ENCODE results near the gene XRCC6. TPM values are rescaled to one million over a fixed set of nuclear protein-coding genes. Genes with fewer than 3 reads are reported as not detected.

XRCC6 gene
- total RNA-seq, 1 experiment from 2014 or later = 474 TPM

GRCh38 chr22:41659941-41660340 lies 38.8 kb downstream of the XRCC6 start:
- CTCF ChIA-PET = no interaction called here
- Mint-ChIP-seq H3K36me3 (peaks cover 63% of the 10 kb centered on the region), H3K4me3 (no peak overlapping the region), H3K27ac (no peak overlapping the region), H3K27me3 (ENCODE audit: low read depth) (no peaks in the 10 kb centered on the region), H3K9me3 (no peaks in the 10 kb centered on the region), H3K4me1 (no peaks in the 10 kb centered on the region)
- POLR2A ChIA-PET = interaction anchor here (0.5 to 0.6 kb wide), 2 partner anchors 362 to 848 kb away, joined by 3 to 5 read pairs; no protein-coding TSS in a partner anchor
- TF ChIP-seq GABPB1 (CRISPR knock-in tag; IDR thresholded peaks at IDR 0.05) = no peak
- TF ChIP-seq USF1 (CRISPR knock-in tag; IDR thresholded peaks at IDR 0.05) = no peak
- no peak for TF ChIP-seq ZNF396 (CRISPR knock-in tag; IDR thresholded peaks at IDR 0.05; ENCODE audit: borderline replicate concordance)
- no peak for TF ChIP-seq ZNF232 (CRISPR knock-in tag; IDR thresholded peaks at IDR 0.05)
- TF ChIP-seq E2F4 (CRISPR knock-in tag; IDR thresholded peaks at IDR 0.05; ENCODE audit: borderline replicate concordance, low read depth) = no peak
- TF ChIP-seq E2F5 (CRISPR knock-in tag; IDR thresholded peaks at IDR 0.05) = no peak
- no peak for TF ChIP-seq EMX1 (CRISPR knock-in tag; IDR thresholded peaks at IDR 0.05)
- no peak for TF ChIP-seq STAT6 (CRISPR knock-in tag; conservative IDR thresholded peaks at IDR 0.05; ENCODE audit: low read depth)
- TF ChIP-seq FOXJ3 (CRISPR knock-in tag; IDR thresholded peaks at IDR 0.05; ENCODE audit: borderline replicate concordance) = no peak
- no peak for TF ChIP-seq TCF7 (CRISPR knock-in tag; IDR thresholded peaks at IDR 0.05; ENCODE audit: low read depth)
- no peak for TF ChIP-seq ZNF671 (CRISPR knock-in tag; IDR thresholded peaks at IDR 0.05)
- TF ChIP-seq OVOL2 (CRISPR knock-in tag; IDR thresholded peaks at IDR 0.05; ENCODE audit: borderline replicate concordance) = no peak
- no peak for TF ChIP-seq ZNF423 (CRISPR knock-in tag; IDR thresholded peaks at IDR 0.05)
- TF ChIP-seq SP1 (CRISPR knock-in tag; conservative IDR thresholded peaks at IDR 0.05) = no peak
- no peak for TF ChIP-seq ESRRA (CRISPR knock-in tag; IDR thresholded peaks at IDR 0.05; ENCODE audit: borderline replicate concordance)
- TF ChIP-seq AFF4 (CRISPR knock-in tag; IDR thresholded peaks at IDR 0.05; ENCODE audit: borderline replicate concordance) = no peak
- no peak for TF ChIP-seq JAZF1 (CRISPR knock-in tag; IDR thresholded peaks at IDR 0.05)
- no peak for DNase-seq (ENCODE audit: low spot score)
- ATAC-seq = no peak

- no peak overlapping the region for H3K27ac Mint-ChIP-seq
- POLR2A ChIA-PET = interaction anchor here (0.5 kb wide), 1 partner anchor 363 kb away, joined by 3 read pairs; no protein-coding TSS in a partner anchor
Observed at GRCh38 chr22:41660416-41660815, 39.3 kb downstream of the XRCC6 start.

More at GRCh38 chr22:41660416-41660815, 39.3 kb downstream of the XRCC6 start:
- Mint-ChIP-seq H3K4me1 (no peaks in the 10 kb centered on the region), H3K4me3 (no peak overlapping the region), H3K27me3 (ENCODE audit: low read depth) (no peaks in the 10 kb centered on the region), H3K36me3 (peaks cover 59% of the 10 kb centered on the region), H3K9me3 (no peaks in the 10 kb centered on the region)
- CTCF ChIA-PET = no interaction called here
- ATAC-seq (no peak), DNase-seq (ENCODE audit: low spot score) (no peak)
- TF ChIP-seq ZBTB43 (CRISPR knock-in tag; IDR thresholded peaks at IDR 0.05) (no peak), ARID4B (CRISPR knock-in tag; IDR thresholded peaks at IDR 0.05; ENCODE audit: borderline replicate concordance) (no peak), TEAD1 (CRISPR knock-in tag; IDR thresholded peaks at IDR 0.05) (no peak), FOXJ3 (CRISPR knock-in tag; IDR thresholded peaks at IDR 0.05; ENCODE audit: borderline replicate concordance) (no peak), ZNF416 (CRISPR knock-in tag; IDR thresholded peaks at IDR 0.05) (no peak)
